ENCODE measurements around the gene ALDH3B2.
"Not testable (repeated sequence)": the region's sequence is repeated elsewhere in the genome, so short reads cannot be mapped to it uniquely, and the experiment has no call there.

Gene ALDH3B2

GRCh38 chr11:67662142-67662834 is 12.1 kb downstream of the ALDH3B2 start:
- no peak for DNase-seq (ENCODE audit: low read depth in 2 of 2)

GRCh38 chr11:67660752-67661151 is 13.7 kb downstream of the ALDH3B2 start:
- not testable (repeated sequence) for DNase-seq (ENCODE audit: low read depth in 2 of 2)

- not testable (repeated sequence) for DNase-seq (ENCODE audit: low read depth in 2 of 2)
Measured at GRCh38 chr11:67659651-67660165, 14.7 kb downstream of the ALDH3B2 start.

GRCh38 chr11:67657300-67657699 is 17.1 kb downstream of the ALDH3B2 start:
- DNase-seq (ENCODE audit: low read depth in 2 of 2): no peak

- no peak for DNase-seq (ENCODE audit: low read depth in 2 of 2)
Measured at GRCh38 chr11:67656278-67656922, 18.0 kb downstream of the ALDH3B2 start.

GRCh38 chr11:67654225-67654624 is 20.2 kb downstream of the ALDH3B2 start:
- DNase-seq (ENCODE audit: low read depth in 2 of 2): no peak

- DNase-seq (ENCODE audit: low read depth in 2 of 2): no peak
Measured at GRCh38 chr11:67652965-67653845, 21.2 kb downstream of the ALDH3B2 start.

GRCh38 chr11:67651976-67652781 is 22.2 kb downstream of the ALDH3B2 start:
- no peak for DNase-seq (ENCODE audit: low read depth in 2 of 2)

- no peak for DNase-seq (ENCODE audit: low read depth in 2 of 2)
Measured at GRCh38 chr11:67649634-67650510, 24.6 kb downstream of the ALDH3B2 start.

GRCh38 chr11:67648796-67649613 is 25.4 kb downstream of the ALDH3B2 start:
- DNase-seq (ENCODE audit: low read depth in 2 of 2): no peak

GRCh38 chr11:67648140-67648795 is 26.2 kb downstream of the ALDH3B2 start:
- DNase-seq (ENCODE audit: low read depth in 2 of 2): peak; percentile 26 to 30

GRCh38 chr11:67647471-67647870 is 27.0 kb downstream of the ALDH3B2 start:
- DNase-seq (ENCODE audit: low read depth in 2 of 2): no peak

- DNase-seq (ENCODE audit: low read depth in 2 of 2): no peak
Measured at GRCh38 chr11:67646535-67647336, 27.7 kb downstream of the ALDH3B2 start.

GRCh38 chr11:67645521-67646461 is 28.6 kb downstream of the ALDH3B2 start:
- DNase-seq (ENCODE audit: low read depth in 2 of 2): no peak

GRCh38 chr11:67644472-67645418 is 29.7 kb downstream of the ALDH3B2 start:
- no peak for DNase-seq (ENCODE audit: low read depth in 2 of 2)

- no peak for DNase-seq (ENCODE audit: low read depth in 2 of 2)
Measured at GRCh38 chr11:67644042-67644441, 30.4 kb downstream of the ALDH3B2 start.

Data from stimulated activated CD4-positive, alpha-beta T cell treated with anti-CD3 and anti-CD28 coated beads, Interleukin-1b, Interleukin-23, amount 100 ng/mL, for 4 hours (primary cell).